OCI-LY3 (cell line): Measurements from ENCODE around the gene MDK.

Experiments
- H2AFZ ChIP-seq: fragments of 200-600, 300-600 bp; shearing (Covaris generic); 2 replicates; pipeline ENCODE4 v1.6.0; 2014; ENCODE audit warnings: antibody characterized with exemption, low read depth, low read length
- H3K27ac ChIP-seq: fragments of 200-600, 300-600 bp; sonication (generic); 2 replicates; pipeline ENCODE4 v1.5.1; 2014; ENCODE audit warnings: mild to moderate bottlenecking, low read length, moderate library complexity, mixed read lengths
- H3K27me3 ChIP-seq: fragments of 200-600, 300-600 bp; sonication (generic); 2 replicates; pipeline ENCODE4 v1.6.1; 2014; ENCODE audit warnings: low read depth, low read length, mixed read lengths
- H3K36me3 ChIP-seq: fragments of 200-600, 300-600 bp; sonication (generic); replicated peaks from 2 replicates; pipeline ENCODE3; 2014; ENCODE audit warnings: low read depth, low read length, mixed read lengths
- H3K4me1 ChIP-seq: fragments of 300-600, 200-600 bp; sonication (generic); 2 replicates; pipeline ENCODE4 v1.6.1; 2014; ENCODE audit warnings: low read length, mixed read lengths
- H3K4me2 ChIP-seq: fragments of 200-600, 300-600 bp; sonication (generic); 2 replicates; pipeline ENCODE4 v1.6.1; 2014; ENCODE audit warnings: low read length, mixed read lengths
- H3K4me3 ChIP-seq: fragments of 300-600, 200-600 bp; sonication (generic); 2 replicates; pipeline ENCODE4 v1.5.1; 2014; ENCODE audit warnings: antibody characterized with exemption, mild to moderate bottlenecking, low read length, moderate library complexity
- H3K79me2 ChIP-seq: fragments of 300-600, 200-600 bp; shearing (Covaris generic); 2 replicates; pipeline ENCODE4 v1.6.1; 2014; ENCODE audit warnings: mild to moderate bottlenecking, low read length, mixed read lengths
- H3K9ac ChIP-seq: fragments of 300-600, 200-600 bp; shearing (Covaris generic); 2 replicates; pipeline ENCODE4 v1.6.0; 2014; ENCODE audit warnings: mild to moderate bottlenecking, low read length, moderate library complexity
- H3K9me3 ChIP-seq: fragments of 200-600, 300-600 bp; shearing (Covaris generic); 2 replicates; pipeline ENCODE4 v1.6.1; 2014; ENCODE audit warnings: low read length, mixed read lengths; ENCODE audit not compliant: insufficient read depth
- H4K20me1 ChIP-seq: fragments of 200-600, 300-600 bp; sonication (generic); 2 replicates; pipeline ENCODE4 v1.6.1; 2016; ENCODE audit warnings: low read length, mixed read lengths; ENCODE audit not compliant: insufficient read depth
- CTCF ChIP-seq: fragments of 200-600, 300-600 bp; sonication (generic); IDR thresholded peaks from 2 replicates; pipeline ENCODE4 v1.5.1; 2014; ENCODE audit warnings: antibody characterized with exemption, low read length, low read depth
- EZH2phosphoT487 ChIP-seq: fragments of 200-600 bp; shearing (Covaris generic); IDR thresholded peaks from 2 replicates; pipeline ENCODE4 v1.6.1; 2018; ENCODE audit warnings: antibody characterized with exemption, mixed run types, low read depth

Gene MDK

DNA sequence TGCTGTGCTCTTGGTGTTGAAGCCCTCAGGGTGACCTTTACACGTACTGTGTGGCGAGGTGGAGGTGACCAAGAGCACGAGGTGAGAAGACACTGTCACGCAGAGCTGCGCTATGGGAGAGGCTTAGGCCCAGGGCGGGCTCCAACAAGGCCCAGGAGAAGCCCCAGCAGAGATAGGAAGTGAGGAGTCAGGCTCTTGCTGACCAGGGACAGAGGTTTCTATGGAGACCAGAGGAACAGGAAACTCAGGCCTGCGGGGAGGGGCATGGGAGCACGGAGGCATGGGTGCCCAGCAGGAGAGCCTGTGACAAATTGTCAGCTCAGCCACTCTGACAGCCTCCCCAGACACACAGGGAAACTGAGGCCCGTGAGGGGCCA, 18.4 kb upstream of the MDK start:
- no peak overlapping the region for H3K4me3 ChIP-seq
- peaks cover 2% of the 10 kb centered on the region; the same call in 1 of the 2 replicates for H4K20me1 ChIP-seq
- no peak overlapping the region for H3K4me2 ChIP-seq
- no peak overlapping the region for H2AFZ ChIP-seq
- peaks cover 14% of the 10 kb centered on the region for H3K4me1 ChIP-seq
- no peaks in the 10 kb centered on the region for H3K9me3 ChIP-seq
- no peak for TF ChIP-seq EZH2phosphoT487
- no peak for TF ChIP-seq CTCF
- peaks cover 31% of the 10 kb centered on the region for H3K79me2 ChIP-seq
- H3K27ac ChIP-seq, result no peak overlapping the region
- no peak overlapping the region for H3K9ac ChIP-seq
- H3K36me3 ChIP-seq, result peaks cover 2% of the 10 kb centered on the region
- H3K27me3 ChIP-seq, result no peaks in the 10 kb centered on the region

DNA sequence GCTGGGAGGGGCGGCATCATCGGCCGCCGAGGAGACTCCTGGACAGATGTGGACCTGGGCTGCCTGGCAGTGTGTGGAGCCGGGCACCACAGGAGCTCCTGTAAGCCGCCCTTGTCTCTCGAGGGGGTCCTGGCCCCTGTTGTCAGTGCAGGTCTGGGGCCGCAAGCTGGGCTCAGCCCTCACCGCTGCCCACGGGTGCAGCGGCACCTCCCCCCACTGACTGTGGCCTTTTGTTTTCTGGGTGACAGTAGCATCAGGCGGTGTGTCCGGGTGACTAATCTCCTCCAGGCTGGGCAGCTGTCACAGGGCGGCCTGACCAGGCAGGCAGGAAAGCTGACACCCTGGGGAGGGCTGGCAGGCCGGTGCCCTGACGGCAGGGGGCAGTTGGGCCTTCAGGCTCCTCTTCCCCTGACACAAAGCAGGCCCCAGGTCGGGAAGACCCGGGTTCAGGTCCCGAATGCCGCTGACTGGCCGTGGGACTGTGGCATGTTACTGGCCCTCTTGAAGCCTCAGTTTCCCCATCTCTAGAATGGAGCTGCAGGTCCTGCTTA, 17.9 kb upstream of the MDK start:
- Histone ChIP-seq H4K20me1 (peaks cover 2% of the 10 kb centered on the region; the same call in 1 of the 2 replicates), H3K79me2 (peaks cover 31% of the 10 kb centered on the region), H3K9ac (no peak overlapping the region), H3K27me3 (no peaks in the 10 kb centered on the region), H3K36me3 (peaks cover 5% of the 10 kb centered on the region), H2AFZ (no peak overlapping the region), H3K4me1 (peaks cover 14% of the 10 kb centered on the region), H3K4me3 (no peak overlapping the region), H3K9me3 (no peaks in the 10 kb centered on the region), H3K4me2 (no peak overlapping the region), H3K27ac (no peak overlapping the region)
- TF ChIP-seq CTCF (no peak), EZH2phosphoT487 (no peak)

DNA sequence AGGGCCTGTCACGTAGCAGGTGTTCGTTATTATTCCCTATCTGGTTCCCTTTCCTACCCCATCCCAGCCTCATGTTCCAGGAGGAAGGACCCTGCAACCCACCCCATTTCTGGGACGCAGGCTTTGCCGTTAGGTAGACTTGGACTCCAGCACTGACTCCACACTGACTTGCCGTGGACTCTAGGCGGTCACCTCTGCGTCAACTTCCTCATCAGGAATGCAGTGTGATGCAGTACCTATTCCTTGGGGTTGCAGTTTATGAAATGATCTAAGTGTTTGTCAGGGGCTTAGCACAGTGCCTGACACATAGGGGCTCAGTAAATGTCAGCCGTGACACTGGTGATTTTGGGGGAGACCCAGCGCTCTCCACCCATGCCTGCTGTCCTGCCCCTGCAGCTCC, 17.4 kb upstream of the MDK start:
- no peak overlapping the region for H2AFZ ChIP-seq
- TF ChIP-seq EZH2phosphoT487, result no peak
- no peak for TF ChIP-seq CTCF
- H3K36me3 ChIP-seq, result peaks cover 5% of the 10 kb centered on the region
- H3K4me1 ChIP-seq, result peaks cover 14% of the 10 kb centered on the region
- H3K4me3 ChIP-seq, result no peak overlapping the region
- no peak overlapping the region for H3K9ac ChIP-seq
- peaks cover 2% of the 10 kb centered on the region; the same call in 1 of the 2 replicates for H4K20me1 ChIP-seq
- no peak overlapping the region for H3K4me2 ChIP-seq
- H3K79me2 ChIP-seq, result peaks cover 31% of the 10 kb centered on the region
- no peaks in the 10 kb centered on the region for H3K9me3 ChIP-seq
- no peak overlapping the region for H3K27ac ChIP-seq
- H3K27me3 ChIP-seq, result no peaks in the 10 kb centered on the region

- Histone ChIP-seq H3K4me3 (no peak overlapping the region), H4K20me1 (peaks cover 2% of the 10 kb centered on the region; the same call in 1 of the 2 replicates), H3K79me2 (peaks cover 31% of the 10 kb centered on the region), H3K27me3 (no peaks in the 10 kb centered on the region), H3K4me1 (peaks cover 14% of the 10 kb centered on the region), H3K27ac (no peak overlapping the region), H3K4me2 (no peak overlapping the region), H3K9me3 (no peaks in the 10 kb centered on the region), H3K9ac (no peak overlapping the region), H2AFZ (no peak overlapping the region), H3K36me3 (peaks cover 5% of the 10 kb centered on the region)
- no peak for TF ChIP-seq CTCF
- no peak for TF ChIP-seq EZH2phosphoT487
These were observed 16.7 kb upstream of the MDK start for GRCh38 chr11:46364791-46365190.
